Pulmonary artery endothelial cell (primary cell): ENCODE measurements around the gene CDCA4. TPM values are rescaled to one million over a fixed set of nuclear protein-coding genes. Genes with fewer than 3 reads are reported as not detected.

ENCODE experiments used
- DNase-seq: peaks from one replicate; pipeline ENCODE4 v3.0.0-alpha.2; 2011; ENCODE audit warnings: low read depth, low spot score
- total RNA-seq: library from RNA; depleted of rRNA; stranded (reverse); fragments of >200 nt; gene quantifications from 2 replicates; pipeline ENCODE4 v1.2.3, GENCODE V29; 2014

Gene CDCA4
- total RNA-seq, 1 donor from 2014 or later, result 50.5 TPM

DNA sequence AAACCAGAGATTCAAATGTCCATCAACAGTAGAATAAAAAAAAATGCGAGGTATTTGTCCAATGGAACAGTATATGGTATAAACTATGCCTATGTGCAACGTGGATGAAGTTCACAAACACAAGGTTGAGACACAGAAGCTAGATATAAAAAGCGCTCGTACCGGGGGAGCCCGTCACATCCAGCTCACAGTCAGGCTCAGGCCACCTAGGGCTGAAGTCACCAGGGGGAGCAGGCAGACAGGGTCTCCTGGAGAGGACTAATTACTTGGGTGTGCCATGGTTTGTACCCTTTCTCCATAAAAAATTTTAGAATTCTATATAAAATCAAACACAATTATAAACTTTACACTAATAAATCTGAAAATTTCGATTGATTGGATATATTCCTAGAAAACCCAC is 56.3 kb downstream of the CDCA4 start:
- DNase-seq, result no peak

Other genes starting within 250 kb of the CDCA4 start
- 224 and 229 TPM in 2 replicates for gene AKT1, start 225.3 kb downstream of the CDCA4 start, total RNA-seq
- 3.9 and 5.2 TPM in 2 replicates for gene ZBTB42, start 220.0 kb downstream of the CDCA4 start, total RNA-seq
- 17.1 and 19.0 TPM in 2 replicates for gene CEP170B, start 155.8 kb downstream of the CDCA4 start, total RNA-seq
- gene PLD4, start 96.2 kb downstream of the CDCA4 start, total RNA-seq, result under 0.01 and 0.04 TPM in 2 replicates
- gene AHNAK2, start 42.7 kb downstream of the CDCA4 start, total RNA-seq, result 91.8 and 94.3 TPM in 2 replicates
- gene CLBA1, start 35.3 kb downstream of the CDCA4 start, total RNA-seq, result 2.6 and 5.5 TPM in 2 replicates
- gene GPR132, start 44.3 kb upstream of the CDCA4 start, total RNA-seq, result 0.07 TPM in 1 of 2 replicates, not detected in the other
- 46.9 and 49.9 TPM in 2 replicates for gene JAG2, start 147.7 kb upstream of the CDCA4 start, total RNA-seq
- gene NUDT14, start 160.2 kb upstream of the CDCA4 start, total RNA-seq, result 26.9 and 44.8 TPM in 2 replicates
- 53.8 and 90.8 TPM in 2 replicates for gene BTBD6, start 227.4 kb upstream of the CDCA4 start, total RNA-seq